ENCODE measurements around the gene EDEM3.
"Not testable (repeated sequence)": the region's sequence is repeated elsewhere in the genome, so short reads cannot be mapped to it uniquely, and the experiment has no call there.

EDEM3 gene

GRCh38 chr1:184739070-184739469 lies 15.6 kb downstream of the EDEM3 start:
- no peak for DNase-seq (ENCODE audit: low read depth in 2 of 2)

- no peak for DNase-seq (ENCODE audit: low read depth in 2 of 2)
Measured at GRCh38 chr1:184734980-184735379, 19.7 kb downstream of the EDEM3 start.

- DNase-seq (ENCODE audit: low read depth in 2 of 2), result no peak
Measured at GRCh38 chr1:184724843-184725242, 29.8 kb downstream of the EDEM3 start.

- no peak for DNase-seq (ENCODE audit: low read depth in 2 of 2)
Measured at GRCh38 chr1:184716158-184716557, 38.5 kb downstream of the EDEM3 start.

GRCh38 chr1:184709418-184709817 lies 45.2 kb downstream of the EDEM3 start:
- no peak for DNase-seq (ENCODE audit: low read depth in 2 of 2)

GRCh38 chr1:184708084-184708676 lies 46.5 kb downstream of the EDEM3 start:
- DNase-seq (ENCODE audit: low read depth in 2 of 2), result no peak

- no peak for DNase-seq (ENCODE audit: low read depth in 2 of 2)
Measured at GRCh38 chr1:184705271-184705670, 49.4 kb downstream of the EDEM3 start.

GRCh38 chr1:184701816-184702215 lies 52.8 kb downstream of the EDEM3 start:
- DNase-seq (ENCODE audit: low read depth in 2 of 2), result no peak

- DNase-seq (ENCODE audit: low read depth in 2 of 2), result no peak
Measured at GRCh38 chr1:184698969-184699368, 55.7 kb downstream of the EDEM3 start.

GRCh38 chr1:184698016-184698415 lies 56.6 kb downstream of the EDEM3 start:
- DNase-seq (ENCODE audit: low read depth in 2 of 2), result no peak

GRCh38 chr1:184696403-184696802 lies 58.3 kb downstream of the EDEM3 start:
- DNase-seq (ENCODE audit: low read depth in 2 of 2), result no peak

- DNase-seq (ENCODE audit: low read depth in 2 of 2), result no peak
Measured at GRCh38 chr1:184695023-184695422, 59.6 kb downstream of the EDEM3 start.

GRCh38 chr1:184693011-184693410 lies 61.6 kb downstream of the EDEM3 start:
- DNase-seq (ENCODE audit: low read depth in 2 of 2), result no peak

- no peak for DNase-seq (ENCODE audit: low read depth in 2 of 2)
Measured at GRCh38 chr1:184691719-184692324, 62.8 kb downstream of the EDEM3 start.

- DNase-seq (ENCODE audit: low read depth in 2 of 2), result no peak
Measured at GRCh38 chr1:184686540-184686939, 68.1 kb downstream of the EDEM3 start.

GRCh38 chr1:184685116-184685515 lies 69.5 kb downstream of the EDEM3 start:
- no peak for DNase-seq (ENCODE audit: low read depth in 2 of 2)

- DNase-seq (ENCODE audit: low read depth in 2 of 2), result no peak
Measured at GRCh38 chr1:184684285-184685074, 70.2 kb downstream of the EDEM3 start.

GRCh38 chr1:184682956-184683355 lies 71.7 kb downstream of the EDEM3 start:
- DNase-seq (ENCODE audit: low read depth in 2 of 2), result no peak

- not testable (repeated sequence) for DNase-seq (ENCODE audit: low read depth in 2 of 2)
Measured at GRCh38 chr1:184680611-184681225, 73.9 kb downstream of the EDEM3 start.

GRCh38 chr1:184679472-184679871 lies 75.2 kb downstream of the EDEM3 start:
- not testable (repeated sequence) for DNase-seq (ENCODE audit: low read depth in 2 of 2)

GRCh38 chr1:184677344-184677743 lies 77.3 kb downstream of the EDEM3 start:
- DNase-seq (ENCODE audit: low read depth in 2 of 2), result no peak

GRCh38 chr1:184673305-184673704 lies 81.4 kb downstream of the EDEM3 start:
- DNase-seq (ENCODE audit: low read depth in 2 of 2), result no peak

All from stimulated activated CD8-positive, alpha-beta memory T cell treated with anti-CD3 and anti-CD28 coated beads, Interleukin-7, amount 100 ng/mL, for 1 hour (primary cell).